H1 (cell line): ENCODE data around the gene UBE2K. TPM values are rescaled to one million over a fixed set of nuclear protein-coding genes. Genes with fewer than 3 reads are reported as not detected.

ENCODE experiments used
- CTCF ChIA-PET: fragments of 300-600 bp; sonication (Branson Sonifier 250); formaldehyde crosslinking; loops from one replicate; lab custom pipeline; 2021; ENCODE audit not compliant: partially characterized antibody; lab: Charles Lee
- POLR2A ChIA-PET: fragments of 300-600 bp; sonication (Branson Sonifier 250); formaldehyde crosslinking; loops from one replicate; lab custom pipeline; 2021; ENCODE audit warnings: inconsistent platforms; ENCODE audit not compliant: partially characterized antibody; lab: Charles Lee
- DNase-seq, 2 experiments: peaks; one replicate each; pipeline versions ENCODE4 v3.0.0 to v3.0.0-alpha.2; 2010 to 2022; ENCODE audit warnings: low spot score in 2 of 2, low read depth in 1 of 2, mixed read lengths in 1 of 2
- FAIRE-seq: peaks from 2 replicates; lab custom pipeline; 2011; peaks lifted over from hg19 to GRCh38; lab: Jason Lieb, UNC
- H2AFZ ChIP-seq: 2 replicates; pipeline ENCODE4 v1.8.1; 2012; ENCODE audit warnings: low read length, inconsistent platforms
- H2AK5ac ChIP-seq: 2 replicates; pipeline ENCODE4 v1.6.1; 2013; ENCODE audit warnings: low read depth, low read length
- H2BK120ac ChIP-seq: replicated peaks from 2 replicates; pipeline ENCODE3; 2013; ENCODE audit warnings: low read depth, low read length, inconsistent platforms
- H2BK12ac ChIP-seq: 2 replicates; pipeline ENCODE4 v1.6.1; 2013; ENCODE audit warnings: low read depth, low read length
- H2BK15ac ChIP-seq: 2 replicates; pipeline ENCODE4 v1.6.1; 2013; ENCODE audit warnings: low read length
- H2BK20ac ChIP-seq: 2 replicates; pipeline ENCODE4 v1.6.1; 2013; ENCODE audit warnings: low read length
- H2BK5ac ChIP-seq: 2 replicates; pipeline ENCODE4 v1.6.1; 2013; ENCODE audit warnings: low read depth, low read length
- H3K14ac ChIP-seq: 2 replicates; pipeline ENCODE4 v1.6.1; 2013; ENCODE audit warnings: inconsistent platforms; ENCODE audit not compliant: insufficient read length
- H3K18ac ChIP-seq: 2 replicates; pipeline ENCODE4 v1.6.1; 2013; ENCODE audit warnings: low read length; ENCODE audit errors: extremely low read depth
- H3K23ac ChIP-seq: 2 replicates; pipeline ENCODE4 v1.6.1; 2013; ENCODE audit warnings: inconsistent platforms; ENCODE audit not compliant: insufficient read length
- H3K23me2 ChIP-seq: 2 replicates; pipeline ENCODE4 v1.6.1; 2013; ENCODE audit warnings: low read depth, low read length
- H3K27ac ChIP-seq: 2 replicates; pipeline ENCODE4 v1.6.1; 2011; ENCODE audit warnings: low read depth, low read length, inconsistent platforms
- H3K27me3 ChIP-seq, 4 experiments: replicated peaks in 1 of 4; 1 replicate in 1 of 4; 2 replicates in 3 of 4; pipeline versions ENCODE4 v1.6.1 to v1.8.1; 2011 to 2013; ENCODE audit warnings: low read length in 3 of 4, mild to moderate bottlenecking in 3 of 4, inconsistent platforms in 2 of 4, mixed read lengths in 2 of 4, moderate library complexity in 1 of 4; ENCODE audit not compliant: control insufficient read depth in 3 of 4, insufficient read depth in 3 of 4; ENCODE audit errors: extremely low read depth in 1 of 4
- H3K36me3 ChIP-seq, 4 experiments: 2 replicates each; pipeline versions ENCODE4 v1.6.1 to v1.8.1; 2011 to 2013; ENCODE audit warnings: mild to moderate bottlenecking in 4 of 4, low read length in 3 of 4, moderate library complexity in 2 of 4, control low read depth in 1 of 4, inconsistent platforms in 1 of 4; ENCODE audit not compliant: insufficient read depth in 4 of 4, control insufficient read depth in 2 of 4
- H3K4ac ChIP-seq: replicated peaks from 2 replicates; pipeline ENCODE3; 2013; ENCODE audit warnings: low read length, low read depth, mixed read lengths, inconsistent platforms; ENCODE audit not compliant: insufficient read length
- H3K4me1 ChIP-seq, 4 experiments: replicated peaks in 1 of 4; 1 replicate in 1 of 4; 2 replicates in 3 of 4; pipeline versions ENCODE4 v1.6.1 to v1.8.1; 2011 to 2013; ENCODE audit warnings: low read length in 3 of 4, inconsistent platforms in 2 of 4, mixed read lengths in 1 of 4; ENCODE audit not compliant: insufficient read depth in 4 of 4, control insufficient read depth in 3 of 4
- H3K4me2 ChIP-seq, 2 experiments: 2 replicates each; pipeline versions ENCODE4 v1.6.1 to v1.8.1; 2011 to 2013; ENCODE audit warnings: low read depth in 2 of 2, low read length in 2 of 2, control low read depth in 1 of 2, inconsistent platforms in 1 of 2, mild to moderate bottlenecking in 1 of 2; ENCODE audit not compliant: insufficient read depth in 1 of 2
- H3K4me3 ChIP-seq, 4 experiments: fragments of 200-600, 300-600 bp in 1 of 4; sonication (generic), shearing (Covaris generic), sonication (Bioruptor Twin) in 1 of 4; 2 replicates each; pipeline versions ENCODE4 v1.5.1 to v1.8.1; 2011 to 2016; ENCODE audit warnings: low read length in 4 of 4, low read depth in 3 of 4, control low read depth in 2 of 4, inconsistent platforms in 2 of 4, mild to moderate bottlenecking in 2 of 4, mixed read lengths in 1 of 4, moderate library complexity in 1 of 4; ENCODE audit not compliant: insufficient read depth in 2 of 4; ENCODE audit errors: extremely low read depth in 1 of 4
- H3K56ac ChIP-seq: replicated peaks from 2 replicates; pipeline ENCODE3; 2013; ENCODE audit warnings: low read depth, mild to moderate bottlenecking, mixed read lengths, low read length, inconsistent platforms; ENCODE audit not compliant: insufficient read length
- H3K79me1 ChIP-seq: 2 replicates; pipeline ENCODE4 v1.6.1; 2013; ENCODE audit warnings: low read depth, low read length, control low read depth
- H3K79me2 ChIP-seq, 2 experiments: 2 replicates each; pipeline versions ENCODE4 v1.6.1 to v1.8.1; 2012 to 2013; ENCODE audit warnings: low read length in 2 of 2, mild to moderate bottlenecking in 2 of 2, inconsistent platforms in 1 of 2; ENCODE audit not compliant: insufficient read depth in 2 of 2, control insufficient read depth in 1 of 2
- H3K9ac ChIP-seq, 4 experiments: replicated peaks in 1 of 4; 1 replicate in 1 of 4; 2 replicates in 3 of 4; pipeline versions ENCODE4 v1.6.1 to v1.8.1; 2011 to 2013; ENCODE audit warnings: low read depth in 3 of 4, low read length in 3 of 4, control low read depth in 2 of 4, mild to moderate bottlenecking in 2 of 4, moderate library complexity in 2 of 4, inconsistent platforms in 1 of 4; ENCODE audit errors: extremely low read depth in 1 of 4
- H3K9me3 ChIP-seq, 2 experiments: 2 replicates each; pipeline versions ENCODE4 v1.6.1 to v1.8.1; 2012 to 2013; ENCODE audit warnings: mild to moderate bottlenecking in 2 of 2, moderate library complexity in 2 of 2, control low read depth in 1 of 2, inconsistent platforms in 1 of 2, low read depth in 1 of 2, low read length in 1 of 2, mixed read lengths in 1 of 2; ENCODE audit not compliant: insufficient read depth in 2 of 2
- H4K20me1 ChIP-seq, 2 experiments: replicated peaks in 1 of 2; 2 replicates each; pipeline versions ENCODE3 to v1.8.1; 2011 to 2013; ENCODE audit warnings: inconsistent platforms in 2 of 2, low read length in 2 of 2, mild to moderate bottlenecking in 1 of 2; ENCODE audit not compliant: insufficient read depth in 2 of 2, control insufficient read depth in 1 of 2
- H4K5ac ChIP-seq: 2 replicates; pipeline ENCODE4 v1.6.1; 2013; ENCODE audit warnings: low read length, low read depth, mixed read lengths, inconsistent platforms; ENCODE audit not compliant: insufficient read length
- H4K8ac ChIP-seq: 2 replicates; pipeline ENCODE4 v1.8.0; 2013; ENCODE audit warnings: mild to moderate bottlenecking, moderate library complexity, low read length, inconsistent platforms; ENCODE audit not compliant: insufficient read depth; ENCODE audit errors: extremely low read depth
- H4K91ac ChIP-seq: replicated peaks from 2 replicates; pipeline ENCODE3; 2013; ENCODE audit warnings: low read length, mixed read lengths, inconsistent platforms; ENCODE audit not compliant: insufficient read length
- CEBPB ChIP-seq: IDR thresholded peaks from 2 replicates; pipeline ENCODE4 v1.6.1; 2012; ENCODE audit warnings: low read depth, low read length
- CTBP2 ChIP-seq: IDR thresholded peaks from 2 replicates; pipeline ENCODE4 v1.7.0; 2011; ENCODE audit warnings: borderline replicate concordance, mild to moderate bottlenecking, moderate library complexity, mixed read lengths, low read length; ENCODE audit not compliant: insufficient read depth, insufficient read length
- EGR1 ChIP-seq: IDR thresholded peaks from 2 replicates; pipeline ENCODE4 v1.6.1; 2011; ENCODE audit warnings: low read depth, low read length, borderline replicate concordance
- EP300 ChIP-seq, 2 experiments: IDR thresholded peaks; 1 replicate in 1 of 2; 2 replicates in 1 of 2; pipeline ENCODE4 v1.6.1; 2011 to 2012; ENCODE audit warnings: low read depth in 2 of 2, low read length in 2 of 2, mild to moderate bottlenecking in 2 of 2, borderline replicate concordance in 1 of 2, inconsistent platforms in 1 of 2, moderate library complexity in 1 of 2
- HDAC6 ChIP-seq: IDR thresholded peaks from one replicate; pipeline ENCODE4 v1.7.1; 2012; ENCODE audit warnings: low read depth, mild to moderate bottlenecking, inconsistent platforms, low read length, moderate library complexity
- MAFK ChIP-seq: IDR thresholded peaks from 2 replicates; pipeline ENCODE4 v1.6.1; 2012; ENCODE audit warnings: low read depth, mild to moderate bottlenecking, improper control_type of control experiment, low read length
- POU5F1 ChIP-seq: IDR thresholded peaks from 2 replicates; pipeline ENCODE4 v1.6.1; 2011; ENCODE audit warnings: low read depth, mild to moderate bottlenecking, low read length, moderate library complexity
- SIN3A ChIP-seq, 2 experiments: IDR thresholded peaks in 1 of 2; conservative IDR thresholded peaks in 1 of 2; 2 replicates each; pipeline ENCODE4 v1.6.1; 2011 to 2012; ENCODE audit warnings: low read length in 2 of 2, improper control_type of control experiment in 1 of 2, low read depth in 1 of 2, mild to moderate bottlenecking in 1 of 2
- SIX5 ChIP-seq: IDR thresholded peaks from 2 replicates; pipeline ENCODE4 v1.6.1; 2011; ENCODE audit warnings: mild to moderate bottlenecking, low read depth, low read length
- SP4 ChIP-seq: IDR thresholded peaks from 2 replicates; pipeline ENCODE4 v1.6.1; 2012; ENCODE audit warnings: low read length, inconsistent platforms
- TAF1 ChIP-seq: IDR thresholded peaks from 2 replicates; pipeline ENCODE4 v1.6.1; 2011; ENCODE audit warnings: mild to moderate bottlenecking, low read depth, low read length
- TCF12 ChIP-seq: IDR thresholded peaks from 2 replicates; pipeline ENCODE4 v1.6.1; 2011; ENCODE audit warnings: low read depth, mild to moderate bottlenecking, low read length
- WGBS, 2 experiments: shearing (Covaris generic) in 1 of 2; methylation state at CpG; one replicate each; pipeline versions ENCODE4 v1.1.6 to v1.1.7; 2013 to 2015; ENCODE audit warnings: low lambda C conversion rate in 2 of 2, mixed read lengths in 2 of 2, inconsistent platforms in 1 of 2, low coverage in 1 of 2, missing lambda C conversion rate in 1 of 2; ENCODE audit not compliant: insufficient replicate concordance in 2 of 2, insufficient coverage in 1 of 2, insufficient read length in 1 of 2; ENCODE audit errors: extremely low coverage in 1 of 2, missing lambda C conversion rate in 1 of 2; 5-methylcytosine and 5-hydroxymethylcytosine counted together
- polyA plus RNA-seq, 7 experiments: library from polyadenylated mRNA; depleted of rRNA in 3 of 7; stranded (reverse) in 5 of 7; unstranded in 2 of 7; fragments of >200 nt in 5 of 7; fragments of 200-250 nt in 2 of 7; gene quantifications; 1 replicate in 5 of 7; 2 replicates in 1 of 7; 4 replicates in 1 of 7; pipeline versions ENCODE4 v1.2.1 to v1.2.3, GENCODE V29; 2011 to 2013; ENCODE audit warnings: missing spikeins in 2 of 7, mixed read lengths in 2 of 7
- total RNA-seq: library from RNA; stranded (reverse); fragmentation: NEBNext Ultra II Directional; extraction: Animal tissue kit (Norgen Biotek cat#: 25700); gene quantifications from 2 replicates; pipeline ENCODE4 v1.2.1, GENCODE V29; 2021
- TF ChIP-seq, protein P1 (sequence below): IDR thresholded peaks from 2 replicates; pipeline ENCODE4 v1.6.1; 2012; ENCODE audit warnings: low read length, inconsistent platforms

UBE2K gene
- total and polyA plus RNA-seq, 2 of the 8 experiments (the other 6 are each of a cell fraction or from before 2014, with no cell fraction given): 53.6 to 174 TPM

DNA sequence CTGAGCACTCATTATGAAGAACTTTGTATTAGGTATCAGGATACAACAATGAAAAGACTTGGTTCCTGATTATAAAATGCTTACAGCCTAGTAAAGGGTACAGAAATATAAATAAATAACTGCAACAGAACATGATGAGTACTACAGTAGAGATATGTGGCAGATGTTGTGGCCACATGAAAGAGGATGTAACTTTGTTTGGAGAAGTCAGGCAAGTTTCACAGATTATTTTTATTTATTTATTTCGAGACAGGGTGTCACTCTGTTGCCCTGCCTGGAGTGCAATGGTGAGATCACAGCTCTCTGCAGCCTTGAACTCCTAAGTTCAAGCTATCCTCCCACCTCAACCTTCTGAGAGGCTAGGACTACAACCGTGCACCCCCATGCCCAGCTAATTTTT lies 15.8 kb upstream of the UBE2K start:
- Histone ChIP-seq H4K8ac (no peak overlapping the region), H2BK5ac (no peak overlapping the region), H2AFZ (no peak overlapping the region), H2BK12ac (no peak overlapping the region), H3K79me2 (no peaks in the 10 kb centered on the region), H2AK5ac (no peak overlapping the region), H3K4me1 (no peaks in the 10 kb centered on the region), H2BK120ac (no peak overlapping the region), H3K9ac (no peak overlapping the region), H3K27ac (no peak overlapping the region), H4K20me1 (no peaks in the 10 kb centered on the region), H4K91ac (no peak overlapping the region), H3K4me2 (no peak overlapping the region), H3K14ac (no peak overlapping the region), H3K4ac (no peak overlapping the region), H3K9me3 (no peaks in the 10 kb centered on the region), H3K4me3 (no peak overlapping the region), H3K27me3 (no peaks in the 10 kb centered on the region), H3K23ac (no peak overlapping the region), H3K79me1 (no peaks in the 10 kb centered on the region), H2BK20ac (no peak overlapping the region), H2BK15ac (no peak overlapping the region), H3K56ac (no peak overlapping the region), H4K5ac (no peak overlapping the region), H3K36me3 (no peaks in the 10 kb centered on the region), H3K23me2 (no peaks in the 10 kb centered on the region), H3K18ac (no peak overlapping the region)
- 83% methylated on average over 2 of the region's 2 CpGs; no CpG with 5 or more reads in 1 of the 2 experiments for WGBS, 2 experiments
- DNase-seq: no peak
- FAIRE-seq: no peak
- ChIA-PET CTCF (interaction anchor here (1.3 kb wide), 1 partner anchor 47 kb away, joined by 4 read pairs; no protein-coding TSS in a partner anchor), POLR2A (no interaction called here)
- TF ChIP-seq SIX5 (no peak), EP300 (IDR thresholded peaks at IDR 0.05; ENCODE audit: borderline replicate concordance in 1 of 2, low read depth in 2 of 2, low read length in 2 of 2) (no peak), SP4 (no peak), SIN3A (conservative IDR thresholded peaks at IDR 0.05 in 1 of 2, IDR thresholded peaks at IDR 0.05 in 1 of 2; ENCODE audit: low read depth in 1 of 2, low read length in 2 of 2) (no peak), TAF1 (no peak), CTBP2 (no peak), MAFK (no peak), EGR1 (no peak), TCF12 (no peak), CEBPB (no peak), POU5F1 (no peak), HDAC6 (no peak)
- TF ChIP-seq, protein P1, sequence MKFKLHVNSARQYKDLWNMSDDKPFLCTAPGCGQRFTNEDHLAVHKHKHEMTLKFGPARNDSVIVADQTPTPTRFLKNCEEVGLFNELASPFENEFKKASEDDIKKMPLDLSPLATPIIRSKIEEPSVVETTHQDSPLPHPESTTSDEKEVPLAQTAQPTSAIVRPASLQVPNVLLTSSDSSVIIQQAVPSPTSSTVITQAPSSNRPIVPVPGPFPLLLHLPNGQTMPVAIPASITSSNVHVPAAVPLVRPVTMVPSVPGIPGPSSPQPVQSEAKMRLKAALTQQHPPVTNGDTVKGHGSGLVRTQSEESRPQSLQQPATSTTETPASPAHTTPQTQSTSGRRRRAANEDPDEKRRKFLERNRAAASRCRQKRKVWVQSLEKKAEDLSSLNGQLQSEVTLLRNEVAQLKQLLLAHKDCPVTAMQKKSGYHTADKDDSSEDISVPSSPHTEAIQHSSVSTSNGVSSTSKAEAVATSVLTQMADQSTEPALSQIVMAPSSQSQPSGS: no peak
